Parathyroid adenoma (tissue), 2 donors: ENCODE measurements around the gene GRIN3A.

Source experiments
- H2AFZ ChIP-seq: fragments of 300-600 bp; sonication (generic); one replicate; pipeline ENCODE4 v1.7.0; 2017; ENCODE audit warnings: antibody characterized with exemption, mild to moderate bottlenecking
- H3K27ac ChIP-seq: fragments of 300-600 bp; sonication (generic); one replicate; pipeline ENCODE4 v1.7.0; 2017
- H3K27me3 ChIP-seq: fragments of 300-600 bp; sonication (generic); one replicate; pipeline ENCODE4 v1.7.0; 2017; ENCODE audit warnings: low read length; ENCODE audit not compliant: control insufficient read depth, insufficient read depth
- H3K36me3 ChIP-seq: fragments of 300-600 bp; sonication (generic); one replicate; pipeline ENCODE4 v1.7.0; 2017; ENCODE audit warnings: low read length; ENCODE audit not compliant: control insufficient read depth, insufficient read depth
- H3K4me1 ChIP-seq: fragments of 300-600 bp; sonication (generic); one replicate; pipeline ENCODE4 v1.7.0; 2017; ENCODE audit warnings: control low read depth
- H3K4me2 ChIP-seq: fragments of 300-600 bp; sonication (generic); one replicate; pipeline ENCODE4 v1.7.0; 2017; ENCODE audit warnings: low read length
- H3K4me3 ChIP-seq: fragments of 300-600 bp; sonication (generic); one replicate; pipeline ENCODE4 v1.7.0; 2017; ENCODE audit warnings: low read depth, low read length
- H3K79me2 ChIP-seq: fragments of 300-600 bp; sonication (generic); one replicate; pipeline ENCODE4 v1.7.0; 2017; ENCODE audit warnings: control low read depth
- H3K9ac ChIP-seq: fragments of 300-600 bp; sonication (generic); one replicate; pipeline ENCODE4 v1.7.0; 2017; ENCODE audit warnings: mild to moderate bottlenecking
- H3K9me3 ChIP-seq: fragments of 300-600 bp; sonication (generic); one replicate; pipeline ENCODE4 v1.7.0; 2017; ENCODE audit warnings: low read length; ENCODE audit not compliant: control insufficient read depth
- TF ChIP-seq, protein P1 (sequence below): fragments of 300-600 bp; sonication (generic); IDR thresholded peaks from one replicate; pipeline ENCODE4 v1.7.0; 2017; ENCODE audit warnings: antibody characterized with exemption, mild to moderate bottlenecking
- donor health status: primary hyperparathyroidism.

Gene GRIN3A

DNA sequence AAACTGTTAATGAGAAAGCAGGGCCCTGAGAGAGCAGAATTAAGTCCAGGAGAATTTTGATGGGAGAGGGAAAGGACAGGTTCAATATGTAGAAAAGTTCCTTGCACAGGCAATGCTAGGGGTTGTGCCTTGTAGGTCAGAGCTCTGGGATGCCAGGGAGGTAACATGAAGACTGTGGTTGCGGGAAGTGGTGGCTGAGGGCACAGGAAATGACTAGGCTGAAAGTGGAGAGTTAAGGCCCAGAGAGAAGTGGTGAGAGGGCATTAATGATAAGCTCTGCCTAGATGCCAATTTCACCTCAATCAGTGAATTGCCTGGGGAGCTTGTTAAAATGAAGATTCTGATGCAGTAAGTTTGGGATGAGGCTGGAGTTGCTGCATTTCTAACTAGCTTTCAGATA lies 112.2 kb downstream of the GRIN3A start:
- TF ChIP-seq, protein P1, sequence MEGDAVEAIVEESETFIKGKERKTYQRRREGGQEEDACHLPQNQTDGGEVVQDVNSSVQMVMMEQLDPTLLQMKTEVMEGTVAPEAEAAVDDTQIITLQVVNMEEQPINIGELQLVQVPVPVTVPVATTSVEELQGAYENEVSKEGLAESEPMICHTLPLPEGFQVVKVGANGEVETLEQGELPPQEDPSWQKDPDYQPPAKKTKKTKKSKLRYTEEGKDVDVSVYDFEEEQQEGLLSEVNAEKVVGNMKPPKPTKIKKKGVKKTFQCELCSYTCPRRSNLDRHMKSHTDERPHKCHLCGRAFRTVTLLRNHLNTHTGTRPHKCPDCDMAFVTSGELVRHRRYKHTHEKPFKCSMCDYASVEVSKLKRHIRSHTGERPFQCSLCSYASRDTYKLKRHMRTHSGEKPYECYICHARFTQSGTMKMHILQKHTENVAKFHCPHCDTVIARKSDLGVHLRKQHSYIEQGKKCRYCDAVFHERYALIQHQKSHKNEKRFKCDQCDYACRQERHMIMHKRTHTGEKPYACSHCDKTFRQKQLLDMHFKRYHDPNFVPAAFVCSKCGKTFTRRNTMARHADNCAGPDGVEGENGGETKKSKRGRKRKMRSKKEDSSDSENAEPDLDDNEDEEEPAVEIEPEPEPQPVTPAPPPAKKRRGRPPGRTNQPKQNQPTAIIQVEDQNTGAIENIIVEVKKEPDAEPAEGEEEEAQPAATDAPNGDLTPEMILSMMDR, result no peak
- no peaks in the 10 kb centered on the region for H3K4me1 ChIP-seq
- H3K4me3 ChIP-seq, result no peak overlapping the region
- H3K9ac ChIP-seq, result no peak overlapping the region
- H3K27me3 ChIP-seq, result no peaks in the 10 kb centered on the region
- no peaks in the 10 kb centered on the region for H3K9me3 ChIP-seq
- H3K4me2 ChIP-seq, result no peak overlapping the region
- no peaks in the 10 kb centered on the region for H3K79me2 ChIP-seq
- H3K27ac ChIP-seq, result no peak overlapping the region
- no peak overlapping the region for H2AFZ ChIP-seq
- H3K36me3 ChIP-seq, result no peaks in the 10 kb centered on the region

DNA sequence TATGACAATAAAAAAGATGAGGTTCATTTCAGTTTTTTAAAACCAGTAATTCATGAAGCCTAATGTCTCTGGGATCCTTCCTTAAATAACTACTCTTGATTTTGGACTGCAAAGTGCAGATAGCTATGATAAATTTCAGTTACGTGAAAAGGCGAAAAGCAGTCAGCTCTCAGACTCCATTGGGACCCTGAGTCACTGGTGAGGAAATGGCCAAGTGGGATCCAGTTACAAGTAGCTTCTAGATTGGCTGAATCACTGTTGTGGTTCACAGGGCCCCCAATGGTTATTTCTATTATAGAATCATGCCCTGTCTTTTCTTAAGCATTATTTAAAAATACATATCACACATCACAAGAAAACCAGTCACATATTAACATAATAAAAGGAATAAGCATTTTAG lies 112.6 kb downstream of the GRIN3A start:
- Histone ChIP-seq H3K27me3 (no peaks in the 10 kb centered on the region), H3K4me1 (no peaks in the 10 kb centered on the region), H3K27ac (no peak overlapping the region), H3K4me2 (no peak overlapping the region), H2AFZ (no peak overlapping the region), H3K9ac (no peak overlapping the region), H3K36me3 (no peaks in the 10 kb centered on the region), H3K79me2 (no peaks in the 10 kb centered on the region), H3K4me3 (no peak overlapping the region), H3K9me3 (no peaks in the 10 kb centered on the region)
- TF ChIP-seq, protein P1, result no peak

DNA sequence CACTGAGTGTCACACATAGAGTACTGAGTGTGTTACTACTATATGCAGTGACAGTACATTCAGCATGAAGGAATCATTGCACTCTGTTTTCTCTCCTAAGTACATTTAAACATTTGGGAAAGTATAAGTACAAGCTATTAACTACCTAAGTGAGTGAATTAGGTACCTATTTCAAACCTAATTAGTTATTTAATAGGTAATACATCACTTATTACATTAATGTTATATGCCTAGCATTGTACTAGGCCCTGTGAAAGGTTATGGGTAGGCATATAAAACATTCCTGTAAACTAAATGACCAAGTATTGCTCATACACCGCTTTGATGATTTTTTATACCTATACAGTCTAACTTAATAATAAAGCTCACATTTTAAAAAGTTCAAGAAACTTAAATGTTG lies 118.0 kb downstream of the GRIN3A start:
- Histone ChIP-seq H3K9me3 (no peaks in the 10 kb centered on the region), H3K79me2 (no peaks in the 10 kb centered on the region), H3K4me1 (no peaks in the 10 kb centered on the region), H3K36me3 (no peaks in the 10 kb centered on the region), H3K27ac (no peak overlapping the region), H3K4me3 (no peak overlapping the region), H3K9ac (no peak overlapping the region), H2AFZ (no peak overlapping the region), H3K27me3 (no peaks in the 10 kb centered on the region), H3K4me2 (no peak overlapping the region)
- TF ChIP-seq, protein P1, result no peak

DNA sequence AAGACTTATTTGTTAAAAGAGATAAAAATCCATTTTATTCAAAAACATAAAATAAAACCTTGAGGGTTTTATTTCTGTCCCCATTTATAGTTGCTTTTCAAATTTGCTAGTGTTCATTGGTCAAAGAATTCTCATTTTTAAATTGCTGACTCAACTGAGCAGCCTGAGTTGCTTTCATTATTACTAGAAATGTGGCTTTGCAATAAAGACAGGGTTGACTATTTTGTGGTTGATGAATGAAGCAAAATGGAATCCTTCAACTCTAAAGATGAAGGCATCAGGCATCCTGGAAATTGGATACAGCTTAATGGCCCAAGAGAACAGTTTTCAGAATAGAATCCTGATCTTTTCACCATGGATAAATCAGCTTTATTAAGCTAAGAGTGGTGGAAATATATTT lies 119.7 kb downstream of the GRIN3A start:
- TF ChIP-seq, protein P1, result no peak

DNA sequence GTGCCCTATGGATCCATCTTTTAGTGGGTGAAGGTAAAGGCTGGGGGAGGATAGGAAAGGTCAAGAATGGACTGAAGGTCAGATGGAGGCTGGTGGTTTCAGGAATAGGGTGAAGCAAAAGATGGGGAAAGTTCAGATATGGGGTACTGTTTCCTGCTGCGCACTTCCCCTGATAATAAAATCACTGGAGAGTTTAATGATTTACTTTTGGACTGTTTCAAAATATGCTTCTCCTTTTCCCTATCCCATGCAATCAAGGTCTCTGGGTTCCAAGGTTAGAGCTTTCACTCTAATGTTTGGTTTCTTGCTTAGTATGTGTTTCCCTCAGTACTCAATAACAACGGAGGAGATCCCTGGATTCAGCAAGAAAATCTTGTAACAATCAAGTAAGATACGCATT lies 132.9 kb downstream of the GRIN3A start:
- H3K36me3 ChIP-seq, result no peaks in the 10 kb centered on the region
- no peak overlapping the region for H3K4me2 ChIP-seq
- no peak overlapping the region for H3K4me3 ChIP-seq
- no peaks in the 10 kb centered on the region for H3K9me3 ChIP-seq
- H3K27ac ChIP-seq, result no peak overlapping the region
- H3K4me1 ChIP-seq, result no peaks in the 10 kb centered on the region
- H2AFZ ChIP-seq, result no peak overlapping the region
- H3K27me3 ChIP-seq, result no peaks in the 10 kb centered on the region
- H3K79me2 ChIP-seq, result no peaks in the 10 kb centered on the region
- TF ChIP-seq, protein P1, result no peak
- H3K9ac ChIP-seq, result no peak overlapping the region

More for the DNA sequence above, 119.7 kb downstream of the GRIN3A start:
- Histone ChIP-seq H3K9me3 (no peaks in the 10 kb centered on the region), H3K4me2 (no peak overlapping the region), H3K9ac (no peak overlapping the region), H3K4me1 (no peaks in the 10 kb centered on the region), H3K36me3 (no peaks in the 10 kb centered on the region), H3K27ac (no peak overlapping the region), H3K79me2 (no peaks in the 10 kb centered on the region), H3K4me3 (no peak overlapping the region), H3K27me3 (no peaks in the 10 kb centered on the region), H2AFZ (no peak overlapping the region)
